ENCODE results near the gene FAM120A.

DNA sequence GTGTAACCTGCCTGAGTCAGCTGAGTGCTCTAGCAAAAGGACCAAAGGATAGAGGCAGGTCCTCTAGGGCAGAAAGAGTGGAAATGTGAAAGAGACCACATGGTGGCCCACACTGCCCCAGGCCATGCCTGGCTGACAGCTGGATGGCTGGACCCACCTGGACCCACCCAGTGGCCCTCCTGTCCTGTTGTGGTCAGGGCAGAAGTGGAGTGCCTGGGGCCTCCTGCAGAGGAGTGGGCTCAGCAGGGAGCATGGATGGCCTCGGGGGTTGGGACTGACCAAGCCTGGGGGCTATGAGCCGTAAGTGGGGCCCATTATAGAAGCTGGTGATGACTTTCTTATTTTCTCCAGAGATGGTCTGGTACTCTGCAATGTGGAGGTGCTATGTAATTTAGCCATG is 57.6 kb downstream of the FAM120A start:
- TF ChIP-seq, protein P1, sequence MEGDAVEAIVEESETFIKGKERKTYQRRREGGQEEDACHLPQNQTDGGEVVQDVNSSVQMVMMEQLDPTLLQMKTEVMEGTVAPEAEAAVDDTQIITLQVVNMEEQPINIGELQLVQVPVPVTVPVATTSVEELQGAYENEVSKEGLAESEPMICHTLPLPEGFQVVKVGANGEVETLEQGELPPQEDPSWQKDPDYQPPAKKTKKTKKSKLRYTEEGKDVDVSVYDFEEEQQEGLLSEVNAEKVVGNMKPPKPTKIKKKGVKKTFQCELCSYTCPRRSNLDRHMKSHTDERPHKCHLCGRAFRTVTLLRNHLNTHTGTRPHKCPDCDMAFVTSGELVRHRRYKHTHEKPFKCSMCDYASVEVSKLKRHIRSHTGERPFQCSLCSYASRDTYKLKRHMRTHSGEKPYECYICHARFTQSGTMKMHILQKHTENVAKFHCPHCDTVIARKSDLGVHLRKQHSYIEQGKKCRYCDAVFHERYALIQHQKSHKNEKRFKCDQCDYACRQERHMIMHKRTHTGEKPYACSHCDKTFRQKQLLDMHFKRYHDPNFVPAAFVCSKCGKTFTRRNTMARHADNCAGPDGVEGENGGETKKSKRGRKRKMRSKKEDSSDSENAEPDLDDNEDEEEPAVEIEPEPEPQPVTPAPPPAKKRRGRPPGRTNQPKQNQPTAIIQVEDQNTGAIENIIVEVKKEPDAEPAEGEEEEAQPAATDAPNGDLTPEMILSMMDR (IDR thresholded peaks at IDR 0.05 in 4 of 5, conservative IDR thresholded peaks at IDR 0.05 in 1 of 5): no peak
- TF ChIP-seq POLR2A (IDR thresholded peaks at IDR 0.05): no peak
